ENCODE data around the gene TRIM26.
"Not testable (repeated sequence)": the region's sequence is repeated elsewhere in the genome, so short reads cannot be mapped to it uniquely, and the experiment has no call there.

The TRIM26 gene
- 29.2 to 135 (median 49.0) reads per million in 17 experiments for total RNA-seq

- DNase-seq, result peak; percentile 98 to 99 (median 98)
These were observed at the start of gene TRIM26 for GRCh38 chr6:30212865-30213666. Gene TRIM26 (minus strand): TSS chr6:30213406. CDS start chr6:30199103, 14,303 bp downstream.

GRCh38 chr6:30260036-30260504 lies 46.9 kb upstream of the TRIM26 start:
- DNase-seq, result peak in 2 of 4 experiments; percentile 11 to 13

- DNase-seq, result peak; percentile 58 to 86 (median 74)
These were observed 46.2 kb upstream of the TRIM26 start for GRCh38 chr6:30259140-30260035.

- no peak for DNase-seq
These were observed 45.0 kb upstream of the TRIM26 start for GRCh38 chr6:30258204-30258603.

GRCh38 chr6:30252417-30252816 lies 39.2 kb upstream of the TRIM26 start:
- DNase-seq, result not testable (repeated sequence)

GRCh38 chr6:30244560-30244959 lies 31.4 kb upstream of the TRIM26 start:
- DNase-seq, result no peak

- DNase-seq, result peak in 1 of 4 experiments; percentile 18
These were observed 25.1 kb upstream of the TRIM26 start for GRCh38 chr6:30238178-30238795.

GRCh38 chr6:30234356-30234755 lies 21.1 kb upstream of the TRIM26 start:
- peak; percentile 39 to 78 (median 62) for DNase-seq

GRCh38 chr6:30231067-30231466 lies 17.9 kb upstream of the TRIM26 start:
- no peak for DNase-seq

- DNase-seq, result no peak
These were observed 14.7 kb upstream of the TRIM26 start for GRCh38 chr6:30227763-30228487.

GRCh38 chr6:30227242-30227722 lies 14.1 kb upstream of the TRIM26 start:
- DNase-seq, result no peak

- no peak for DNase-seq
These were observed 10.1 kb upstream of the TRIM26 start for GRCh38 chr6:30223339-30223738.

GRCh38 chr6:30221956-30222355 lies 8.8 kb upstream of the TRIM26 start:
- not testable (repeated sequence) for DNase-seq

GRCh38 chr6:30221395-30221794 lies 8.2 kb upstream of the TRIM26 start:
- not testable (repeated sequence) for DNase-seq

- DNase-seq, result peak; percentile 64 to 87 (median 72)
These were observed 6.0 kb upstream of the TRIM26 start for GRCh38 chr6:30219244-30219643.

- DNase-seq, result no peak
These were observed 2.9 kb upstream of the TRIM26 start for GRCh38 chr6:30216096-30216495.

- DNase-seq, result no peak
These were observed 1.4 kb upstream of the TRIM26 start for GRCh38 chr6:30214657-30214982.

GRCh38 chr6:30213957-30214656 lies 901 bp upstream of the TRIM26 start:
- DNase-seq, result peak; percentile 87 to 94 (median 92)

- DNase-seq, result no peak
These were observed 406 bp upstream of the TRIM26 start for GRCh38 chr6:30213667-30213956.

- DNase-seq, result no peak
These were observed 1.3 kb downstream of the TRIM26 start for GRCh38 chr6:30211899-30212298.

- no peak for DNase-seq
These were observed 1.9 kb downstream of the TRIM26 start for GRCh38 chr6:30211306-30211705.

All from suppressor macrophage (primary cell).